Peyer's patch (tissue), 4 donors: ENCODE data around the gene SPG7. TPM values are rescaled to one million over a fixed set of nuclear protein-coding genes. Genes with fewer than 3 reads are reported as not detected.

Experiments
- DNase-seq, 3 donors: peaks; one replicate each; pipeline ENCODE4 v3.0.0-alpha.2; 2017 to 2019
- H3K27ac ChIP-seq, 4 donors: fragments of 200-600 bp; sonication (generic); one replicate each; pipeline ENCODE4 v1.5.1; 2016 to 2019
- H3K27me3 ChIP-seq, 2 donors: fragments of 200-600 bp; sonication (generic); one replicate each; pipeline ENCODE4 v1.5.1; 2019
- H3K36me3 ChIP-seq, 3 donors: fragments of 200-600 bp; sonication (generic); one replicate each; pipeline ENCODE4 v1.5.1; 2016 to 2019
- H3K4me1 ChIP-seq, 4 donors: fragments of 200-600 bp; sonication (generic); one replicate each; pipeline ENCODE4 v1.5.1; 2016 to 2019
- H3K4me3 ChIP-seq, 4 donors: fragments of 200-600 bp; sonication (generic); 1 replicate in 3 of 4; 2 replicates in 1 of 4; pipeline ENCODE4 v1.5.1; 2016 to 2019; ENCODE audit warnings: mild to moderate bottlenecking in 1 of 4
- H3K9me3 ChIP-seq, 4 donors: fragments of 200-600 bp; sonication (generic); one replicate each; pipeline ENCODE4 v1.5.1; 2016 to 2019; ENCODE audit warnings: mild to moderate bottlenecking in 1 of 4
- CTCF ChIP-seq, 6 experiments: fragments of 450-650 bp in 4 of 6; fragments of 200-600 bp in 2 of 6; sonication (generic) in 1 of 6; IDR thresholded peaks; one replicate each; pipeline ENCODE4 v1.5.1; 2017 to 2019; ENCODE audit warnings: antibody characterized with exemption in 6 of 6, mild to moderate bottlenecking in 3 of 6, moderate library complexity in 1 of 6
- POLR2A ChIP-seq, 2 donors: fragments of 450-650 bp; IDR thresholded peaks; one replicate each; pipeline ENCODE4 v1.5.1; 2017; ENCODE audit warnings: antibody characterized with exemption in 2 of 2, mild to moderate bottlenecking in 2 of 2, moderate library complexity in 2 of 2
- total RNA-seq, 4 donors: library from RNA; depleted of rRNA; stranded (reverse); fragments of >200 nt; gene quantifications; one replicate each; pipeline ENCODE4 v1.1.0, GENCODE V29; 2016

SPG7 gene
- total RNA-seq, 4 donors from 2014 or later: 242 to 461 (median 378) TPM

GRCh38 chr16:89572073-89572484 lies 63.9 kb downstream of the SPG7 start:
- Histone ChIP-seq H3K9me3 (no peaks in the 10 kb centered on the region), H3K27ac (no peak overlapping the region), H3K4me3 (no peak overlapping the region), H3K4me1 (peaks cover 0 to 29% (median 14%) of the 10 kb centered on the region in 4 donors), H3K36me3 (no peaks in the 10 kb centered on the region), H3K27me3 (peaks cover 0 to 5% of the 10 kb centered on the region in 2 donors)
- TF ChIP-seq CTCF (IDR thresholded peaks at IDR 0.05) (no peak), POLR2A (IDR thresholded peaks at IDR 0.05) (no peak)
- no peak for DNase-seq

- Histone ChIP-seq H3K4me3 (no peak overlapping the region), H3K27ac (no peak overlapping the region), H3K4me1 (peaks cover 0 to 29% (median 14%) of the 10 kb centered on the region in 4 donors), H3K36me3 (no peaks in the 10 kb centered on the region), H3K27me3 (peaks cover 0 to 5% of the 10 kb centered on the region in 2 donors), H3K9me3 (no peaks in the 10 kb centered on the region)
- TF ChIP-seq CTCF (IDR thresholded peaks at IDR 0.05) (no peak), POLR2A (IDR thresholded peaks at IDR 0.05) (no peak)
- DNase-seq: peak in 2 of 3 donors; percentile 66 to 77
Measured at GRCh38 chr16:89572485-89573205, 64.4 kb downstream of the SPG7 start.

- DNase-seq: no peak
- peaks cover 0 to 5% of the 10 kb centered on the region in 2 donors for H3K27me3 ChIP-seq
- peaks cover 0 to 29% (median 14%) of the 10 kb centered on the region in 4 donors for H3K4me1 ChIP-seq
- no peak for TF ChIP-seq POLR2A (IDR thresholded peaks at IDR 0.05)
- TF ChIP-seq CTCF (IDR thresholded peaks at IDR 0.05): no peak
- H3K36me3 ChIP-seq: no peaks in the 10 kb centered on the region
- H3K9me3 ChIP-seq: no peaks in the 10 kb centered on the region
- no peak overlapping the region for H3K27ac ChIP-seq
- H3K4me3 ChIP-seq: peak overlapping the region in 3 of 4 donors; percentile 38 to 46 (median 44)
Measured at GRCh38 chr16:89573826-89574680, 65.8 kb downstream of the SPG7 start.

- Histone ChIP-seq H3K27ac (peak overlapping the region in 1 of 4 donors; percentile 7), H3K36me3 (no peaks in the 10 kb centered on the region), H3K4me3 (peak overlapping the region; percentile 16 to 46 (median 41)), H3K4me1 (peaks cover 0 to 29% (median 14%) of the 10 kb centered on the region in 4 donors), H3K27me3 (peaks cover 0 to 5% of the 10 kb centered on the region in 2 donors), H3K9me3 (no peaks in the 10 kb centered on the region)
- peak in 2 of 3 donors; percentile 79 to 86 for DNase-seq
- TF ChIP-seq POLR2A (IDR thresholded peaks at IDR 0.05): no peak
- TF ChIP-seq CTCF (IDR thresholded peaks at IDR 0.05): peak; percentile 28 to 96 (median 81)
Measured at GRCh38 chr16:89574681-89575246, 66.6 kb downstream of the SPG7 start.
